ACC112 (cell line): ENCODE data around the gene GRM4.

Experiments
- H2AFZ ChIP-seq: fragments of 200-600 bp; sonication (generic); one replicate; pipeline ENCODE4 v1.6.0; 2017; ENCODE audit warnings: antibody characterized with exemption, low read length; ENCODE audit not compliant: unreplicated experiment
- H3K27ac ChIP-seq: fragments of 200-600 bp; sonication (generic); 2 replicates; pipeline ENCODE4 v1.5.1; 2014; ENCODE audit warnings: low read depth, mild to moderate bottlenecking, antibody characterized with exemption, low read length, moderate library complexity
- H3K27me3 ChIP-seq: fragments of 200-600 bp; sonication (generic); 2 replicates; pipeline ENCODE4 v1.6.1; 2014; ENCODE audit warnings: mild to moderate bottlenecking, antibody characterized with exemption, low read length, moderate library complexity, mixed read lengths; ENCODE audit not compliant: insufficient read depth
- H3K36me3 ChIP-seq: fragments of 200-600 bp; sonication (generic); 2 replicates; pipeline ENCODE4 v1.6.1; 2016; ENCODE audit warnings: mild to moderate bottlenecking, antibody characterized with exemption, low read length, moderate library complexity, mixed read lengths; ENCODE audit not compliant: insufficient read depth
- H3K4me1 ChIP-seq: fragments of 200-600 bp; sonication (generic); one replicate; pipeline ENCODE4 v1.6.1; 2016; ENCODE audit warnings: low read length, mixed read lengths; ENCODE audit not compliant: insufficient read depth, unreplicated experiment, control insufficient read depth
- H3K4me3 ChIP-seq: fragments of 200-600 bp; sonication (generic); 2 replicates; pipeline ENCODE4 v1.5.1; 2014; ENCODE audit warnings: mild to moderate bottlenecking, low read depth, low read length
- H3K79me2 ChIP-seq: fragments of 200-600 bp; sonication (generic); one replicate; pipeline ENCODE4 v1.6.0; 2016; ENCODE audit warnings: low read length; ENCODE audit not compliant: control insufficient read depth, unreplicated experiment, insufficient read depth

GRM4 gene

GRCh38 chr6:33974471-33974870 is 171.4 kb downstream of the GRM4 start:
- H3K27ac ChIP-seq, result no peak overlapping the region
- peaks cover 89% of the 10 kb centered on the region for H3K27me3 ChIP-seq
- H3K4me3 ChIP-seq, result no peak overlapping the region
- H2AFZ ChIP-seq, result no peak overlapping the region
- no peaks in the 10 kb centered on the region for H3K4me1 ChIP-seq
- no peaks in the 10 kb centered on the region for H3K36me3 ChIP-seq
- H3K79me2 ChIP-seq, result no peaks in the 10 kb centered on the region

GRCh38 chr6:33974030-33974429 is 171.9 kb downstream of the GRM4 start:
- H3K27ac ChIP-seq, result no peak overlapping the region
- no peak overlapping the region for H3K4me3 ChIP-seq
- no peak overlapping the region for H2AFZ ChIP-seq
- H3K36me3 ChIP-seq, result no peaks in the 10 kb centered on the region
- no peaks in the 10 kb centered on the region for H3K79me2 ChIP-seq
- H3K27me3 ChIP-seq, result peaks cover 89% of the 10 kb centered on the region
- no peaks in the 10 kb centered on the region for H3K4me1 ChIP-seq

DNA sequence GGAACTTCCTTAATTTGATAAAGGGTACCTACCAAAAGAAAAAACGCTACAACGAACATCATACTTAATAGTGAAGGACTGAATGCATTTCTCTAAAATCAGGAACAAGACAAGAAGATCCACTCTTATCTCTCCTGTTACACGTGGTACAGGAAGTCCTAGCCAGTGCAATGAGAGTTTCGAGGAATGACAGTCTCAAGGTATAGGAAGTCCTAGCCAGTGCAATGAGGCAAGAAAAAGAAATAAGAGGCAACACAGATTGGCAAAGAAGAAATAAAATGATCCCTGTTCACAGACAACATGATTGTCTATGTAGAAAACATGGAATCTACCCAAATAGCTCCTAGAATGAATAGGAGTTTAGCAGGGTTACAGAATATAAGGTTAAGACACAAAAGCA is 174.3 kb downstream of the GRM4 start:
- no peaks in the 10 kb centered on the region for H3K36me3 ChIP-seq
- H3K79me2 ChIP-seq, result no peaks in the 10 kb centered on the region
- no peak overlapping the region for H3K27ac ChIP-seq
- H3K4me3 ChIP-seq, result no peak overlapping the region
- no peak overlapping the region for H2AFZ ChIP-seq
- H3K4me1 ChIP-seq, result no peaks in the 10 kb centered on the region
- peaks cover 92% of the 10 kb centered on the region for H3K27me3 ChIP-seq
